CD14-positive monocyte (primary cell): ENCODE results near the gene SAMD13. TPM values are rescaled to one million over a fixed set of nuclear protein-coding genes. Genes with fewer than 3 reads are reported as not detected.

ENCODE experiments used
- DNase-seq, 3 donors: peaks; one replicate each; pipeline ENCODE4 v3.0.0-alpha.2; 2011 to 2022
- H2AFZ ChIP-seq: 2 replicates; pipeline ENCODE4 v1.6.0; 2012; ENCODE audit warnings: mild to moderate bottlenecking, low read depth, low read length, inconsistent platforms; ENCODE audit not compliant: insufficient read depth, poor library complexity, severe bottlenecking
- H3K27ac ChIP-seq, 2 donors: 1 replicate in 1 of 2; 2 replicates in 1 of 2; pipeline ENCODE4 v1.5.1; 2012 to 2013; ENCODE audit warnings: low read length in 2 of 2, control low read depth in 1 of 2, inconsistent platforms in 1 of 2, low read depth in 1 of 2, mild to moderate bottlenecking in 1 of 2
- H3K27me3 ChIP-seq, 2 donors: one replicate each; pipeline versions ENCODE4 v1.6.0 to v1.6.1; 2011 to 2013; ENCODE audit warnings: low read length in 2 of 2; ENCODE audit not compliant: control insufficient read depth in 2 of 2, insufficient read depth in 2 of 2
- H3K36me3 ChIP-seq, 2 donors: replicated peaks in 1 of 2; 1 replicate in 1 of 2; 2 replicates in 1 of 2; pipeline versions ENCODE4 v1.5.1 to v1.6.1; 2012 to 2013; ENCODE audit warnings: low read length in 2 of 2, control low read depth in 1 of 2, inconsistent platforms in 1 of 2, mild to moderate bottlenecking in 1 of 2; ENCODE audit not compliant: insufficient read depth in 2 of 2, control insufficient read depth in 1 of 2
- H3K4me1 ChIP-seq, 2 donors: 1 replicate in 1 of 2; 2 replicates in 1 of 2; pipeline versions ENCODE4 v1.5.1 to v1.6.1; 2012 to 2013; ENCODE audit warnings: low read length in 2 of 2, control low read depth in 1 of 2, inconsistent platforms in 1 of 2, mild to moderate bottlenecking in 1 of 2, moderate library complexity in 1 of 2; ENCODE audit not compliant: insufficient read depth in 2 of 2, control insufficient read depth in 1 of 2
- H3K4me2 ChIP-seq: replicated peaks from 2 replicates; pipeline ENCODE3; 2012; ENCODE audit warnings: low read length, moderate library complexity, mild to moderate bottlenecking; ENCODE audit not compliant: poor library complexity, severe bottlenecking; ENCODE audit errors: extremely low read depth
- H3K4me3 ChIP-seq, 3 experiments: fragments of 200-600 bp in 1 of 3; sonication (generic) in 1 of 3; replicated peaks in 1 of 3; 1 replicate in 2 of 3; 2 replicates in 1 of 3; pipeline ENCODE4 v1.5.1; 2011 to 2013; ENCODE audit warnings: low read length in 3 of 3, mild to moderate bottlenecking in 3 of 3, control low read depth in 2 of 3, low read depth in 2 of 3, inconsistent platforms in 1 of 3, moderate library complexity in 1 of 3
- H3K79me2 ChIP-seq: 2 replicates; pipeline ENCODE4 v1.6.0; 2012; ENCODE audit warnings: mild to moderate bottlenecking, control low read depth, inconsistent platforms, low read length, moderate library complexity; ENCODE audit not compliant: insufficient read depth
- H3K9ac ChIP-seq: 2 replicates; pipeline ENCODE4 v1.6.0; 2017; ENCODE audit warnings: low read length, mild to moderate bottlenecking; ENCODE audit not compliant: insufficient read depth, poor library complexity, severe bottlenecking
- H3K9me3 ChIP-seq, 2 donors: replicated peaks in 1 of 2; 1 replicate in 1 of 2; 2 replicates in 1 of 2; pipeline versions ENCODE4 v1.5.1 to v1.6.1; 2012 to 2013; ENCODE audit warnings: low read length in 2 of 2, control low read depth in 1 of 2; ENCODE audit not compliant: control insufficient read depth in 1 of 2, insufficient read depth in 1 of 2
- H4K20me1 ChIP-seq: 2 replicates; pipeline ENCODE4 v1.6.0; 2012; ENCODE audit warnings: mild to moderate bottlenecking, low read length, control low read depth, moderate library complexity; ENCODE audit not compliant: insufficient read depth
- H3K27ac Mint-ChIP-seq, 7 donors: one replicate each; pipeline ENCODE4 v1.8.0; 2020; ENCODE audit warnings: mild to moderate bottlenecking in 7 of 7, mixed read lengths in 7 of 7, moderate library complexity in 6 of 7, inconsistent platforms in 2 of 7
- H3K27me3 Mint-ChIP-seq, 3 donors: one replicate each; pipeline ENCODE4 v1.8.0; 2021 to 2022; ENCODE audit warnings: low read depth in 3 of 3, mild to moderate bottlenecking in 3 of 3, mixed read lengths in 3 of 3, moderate library complexity in 3 of 3, inconsistent platforms in 1 of 3
- H3K36me3 Mint-ChIP-seq, 2 donors: one replicate each; pipeline ENCODE4 v1.8.0; 2020; ENCODE audit warnings: mixed read lengths in 2 of 2, inconsistent platforms in 1 of 2, mild to moderate bottlenecking in 1 of 2
- H3K4me1 Mint-ChIP-seq: one replicate; pipeline ENCODE4 v1.8.0; 2020; ENCODE audit warnings: mild to moderate bottlenecking, mixed read lengths
- H3K4me3 Mint-ChIP-seq, 2 donors: one replicate each; pipeline ENCODE4 v1.8.0; 2020; ENCODE audit warnings: mild to moderate bottlenecking in 2 of 2, mixed read lengths in 2 of 2, moderate library complexity in 1 of 2
- H3K9me3 Mint-ChIP-seq, 7 donors: one replicate each; pipeline ENCODE4 v1.8.0; 2020 to 2022; ENCODE audit warnings: mixed read lengths in 7 of 7, mild to moderate bottlenecking in 6 of 7, moderate library complexity in 6 of 7, inconsistent platforms in 2 of 7
- WGBS: methylation state at CpG from one replicate; pipeline ENCODE4 v1.1.5; 2013; ENCODE audit warnings: missing lambda C conversion rate; ENCODE audit not compliant: insufficient coverage; 5-methylcytosine and 5-hydroxymethylcytosine counted together
- intact Hi-C, 2 donors: fragments of 100-400 bp; cut with micrococcal nuclease; formaldehyde crosslinking; loops; one replicate each; pipeline versions ENCODE4 v1.15.0 to v1.15.1; 2023
- polyA plus RNA-seq, 3 donors: library from polyadenylated mRNA; depleted of rRNA in 1 of 3; unstranded in 2 of 3; stranded (reverse) in 1 of 3; fragments of 300-500 nt in 2 of 3; fragments of >200 nt in 1 of 3; fragmentation: Illumina TruSeq in 2 of 3; gene quantifications; 1 replicate in 2 of 3; 2 replicates in 1 of 3; pipeline ENCODE4 v1.2.3, GENCODE V29; 2012 to 2021
- small RNA-seq: library from RNA; depleted of rRNA; stranded (forward); fragments of <200 nt; gene quantifications from one replicate; pipeline ENCODE3, GENCODE V24; 2012; ENCODE audit warnings: low read depth; ENCODE audit not compliant: insufficient read length
- TF ChIP-seq, protein P1 (sequence below): fragments of 200-600 bp; IDR thresholded peaks from one replicate; pipeline ENCODE4 v1.8.0; 2022; ENCODE audit warnings: antibody characterized with exemption, mild to moderate bottlenecking

The SAMD13 gene
- polyA plus RNA-seq, 3 donors: 0.33 to 0.56 (median 0.39) TPM

GRCh38 chr1:84398175-84399155 is 97.0 kb downstream of the SAMD13 start, which contains the start of gene DNASE2B:
TSS of gene DNASE2B (plus strand) at chr1:84398484. CDS start at chr1:84398565, 81 bp downstream.
- no peak within 1 kb of the TSS for H2AFZ ChIP-seq
- H3K4me3 ChIP-seq: no peak within 1 kb of the TSS
- Mint-ChIP-seq H3K9me3 (peaks cover 0 to 4% (median 0%) of the 10 kb centered on the region in 7 donors), H3K27ac (no peak within 1 kb of the TSS), H3K4me1 (peaks cover 3% of the 10 kb centered on the region), H3K36me3 (no peaks in the 10 kb centered on the region), H3K27me3 (peaks cover 0 to 1% (median 0%) of the 10 kb centered on the region in 3 donors), H3K4me3 (no peak within 1 kb of the TSS)
- no peaks in the 10 kb centered on the region for H4K20me1 ChIP-seq
- no peaks in the 10 kb centered on the region for H3K9me3 ChIP-seq
- no peak within 1 kb of the TSS for H3K9ac ChIP-seq
- H3K36me3 ChIP-seq: no peaks in the 10 kb centered on the region
- H3K79me2 ChIP-seq: no peaks in the 10 kb centered on the region
- DNase-seq: no peak
- H3K27ac ChIP-seq: no peak within 1 kb of the TSS
- no peaks in the 10 kb centered on the region for H3K27me3 ChIP-seq
- WGBS: 94% methylated on average over 8 of the region's 11 CpGs
- no peak within 1 kb of the TSS for H3K4me2 ChIP-seq
- intact Hi-C loops: no loop called here
- peaks cover 4 to 7% of the 10 kb centered on the region in 2 donors for H3K4me1 ChIP-seq
- TF ChIP-seq, protein P1, sequence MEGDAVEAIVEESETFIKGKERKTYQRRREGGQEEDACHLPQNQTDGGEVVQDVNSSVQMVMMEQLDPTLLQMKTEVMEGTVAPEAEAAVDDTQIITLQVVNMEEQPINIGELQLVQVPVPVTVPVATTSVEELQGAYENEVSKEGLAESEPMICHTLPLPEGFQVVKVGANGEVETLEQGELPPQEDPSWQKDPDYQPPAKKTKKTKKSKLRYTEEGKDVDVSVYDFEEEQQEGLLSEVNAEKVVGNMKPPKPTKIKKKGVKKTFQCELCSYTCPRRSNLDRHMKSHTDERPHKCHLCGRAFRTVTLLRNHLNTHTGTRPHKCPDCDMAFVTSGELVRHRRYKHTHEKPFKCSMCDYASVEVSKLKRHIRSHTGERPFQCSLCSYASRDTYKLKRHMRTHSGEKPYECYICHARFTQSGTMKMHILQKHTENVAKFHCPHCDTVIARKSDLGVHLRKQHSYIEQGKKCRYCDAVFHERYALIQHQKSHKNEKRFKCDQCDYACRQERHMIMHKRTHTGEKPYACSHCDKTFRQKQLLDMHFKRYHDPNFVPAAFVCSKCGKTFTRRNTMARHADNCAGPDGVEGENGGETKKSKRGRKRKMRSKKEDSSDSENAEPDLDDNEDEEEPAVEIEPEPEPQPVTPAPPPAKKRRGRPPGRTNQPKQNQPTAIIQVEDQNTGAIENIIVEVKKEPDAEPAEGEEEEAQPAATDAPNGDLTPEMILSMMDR: no peak

Small RNA genes within 50 kb of the gene (small RNA-seq; reads per million reads assigned to genes)
- not detected for gene RF00410

Other genes with a start within 250 kb of the SAMD13 start
- gene PRKACB, start 157.4 kb upstream of the SAMD13 start, polyA plus RNA-seq: 10 to 100 TPM in 2 of 3 donors, 1 to 10 TPM in 1; 2.5 to 14.5 (median 13.8) TPM
- gene DNASE2B, start 96.8 kb downstream of the SAMD13 start, polyA plus RNA-seq: not detected
- gene RPF1, start 177.6 kb downstream of the SAMD13 start, polyA plus RNA-seq: 10 to 100 TPM; 11.9 to 25.4 (median 23.8) TPM
- gene SPATA1, start 204.7 kb downstream of the SAMD13 start, polyA plus RNA-seq: 1 to 10 TPM in 1 of 3 donors, under 1 TPM in 2; 0.40 to 1.9 (median 0.43) TPM
- 100 to 1,000 TPM; 135 to 555 (median 377) TPM for gene GNG5, start 204.9 kb downstream of the SAMD13 start, polyA plus RNA-seq